CD8-positive, alpha-beta memory T cell (primary cell): ENCODE measurements around the gene SLC43A3. TPM values are rescaled to one million over a fixed set of nuclear protein-coding genes. Genes with fewer than 3 reads are reported as not detected.
A peak's percentile ranks its signal among the peaks of the same experiment; 100 is the strongest.

Experiments used
- CTCF ChIA-PET: fragments of 350-600 bp; sonication (Branson Sonifier 250); formaldehyde crosslinking; loops from one replicate; lab custom pipeline; 2021; ENCODE audit warnings: antibody characterized with exemption; lab: Charles Lee
- POLR2A ChIA-PET: fragments of 350-600 bp; sonication (Branson Sonifier 250); formaldehyde crosslinking; loops from one replicate; lab custom pipeline; 2021; ENCODE audit warnings: antibody characterized with exemption; lab: Charles Lee
- DNase-seq, 5 donors: peaks; one replicate each; pipeline versions ENCODE4 v3.0.0 to v3.0.0-alpha.2; 2020 to 2022; ENCODE audit warnings: mixed read lengths in 1 of 5
- H3K27ac ChIP-seq: one replicate; pipeline ENCODE4 v1.7.0; 2013; ENCODE audit warnings: low read depth, mild to moderate bottlenecking, low read length, moderate library complexity
- H3K27me3 ChIP-seq: 2 replicates; pipeline ENCODE4 v1.7.0; 2013; ENCODE audit warnings: low read length, mild to moderate bottlenecking; ENCODE audit not compliant: insufficient read depth, poor library complexity, severe bottlenecking
- H3K36me3 ChIP-seq: 2 replicates; pipeline ENCODE4 v1.7.0; 2013; ENCODE audit warnings: mild to moderate bottlenecking, low read length, moderate library complexity; ENCODE audit not compliant: insufficient read depth
- H3K4me1 ChIP-seq: 2 replicates; pipeline ENCODE4 v1.7.0; 2013; ENCODE audit warnings: mild to moderate bottlenecking, low read length, moderate library complexity; ENCODE audit not compliant: insufficient read depth
- H3K4me3 ChIP-seq: 2 replicates; pipeline ENCODE4 v1.7.0; 2013; ENCODE audit warnings: mild to moderate bottlenecking, low read length
- H3K9me3 ChIP-seq: 2 replicates; pipeline ENCODE4 v1.7.0; 2013; ENCODE audit warnings: mild to moderate bottlenecking, low read length
- H3K27ac Mint-ChIP-seq, 8 donors: one replicate each; pipeline ENCODE4 v1.8.0; 2020 to 2021; ENCODE audit warnings: mixed read lengths in 8 of 8, mild to moderate bottlenecking in 6 of 8, inconsistent platforms in 3 of 8, moderate library complexity in 3 of 8
- H3K27me3 Mint-ChIP-seq, 2 donors: one replicate each; pipeline ENCODE4 v1.8.0; 2020 to 2021; ENCODE audit warnings: mixed read lengths in 2 of 2, mild to moderate bottlenecking in 1 of 2, moderate library complexity in 1 of 2
- H3K36me3 Mint-ChIP-seq, 3 donors: one replicate each; pipeline ENCODE4 v1.8.0; 2020 to 2021; ENCODE audit warnings: mixed read lengths in 3 of 3, inconsistent platforms in 1 of 3, mild to moderate bottlenecking in 1 of 3
- H3K4me1 Mint-ChIP-seq, 3 donors: one replicate each; pipeline ENCODE4 v1.8.0; 2020 to 2021; ENCODE audit warnings: mixed read lengths in 3 of 3, inconsistent platforms in 1 of 3, mild to moderate bottlenecking in 1 of 3
- H3K4me3 Mint-ChIP-seq, 7 donors: one replicate each; pipeline ENCODE4 v1.8.0; 2020 to 2021; ENCODE audit warnings: mixed read lengths in 7 of 7, mild to moderate bottlenecking in 6 of 7, moderate library complexity in 4 of 7, inconsistent platforms in 2 of 7
- H3K9me3 Mint-ChIP-seq, 5 donors: one replicate each; pipeline ENCODE4 v1.8.0; 2020 to 2022; ENCODE audit warnings: mixed read lengths in 5 of 5, mild to moderate bottlenecking in 3 of 5, moderate library complexity in 2 of 5, inconsistent platforms in 1 of 5
- polyA plus RNA-seq: library from polyadenylated mRNA; unstranded; fragments of 300-500 nt; fragmentation: Illumina TruSeq; gene quantifications from one replicate; pipeline ENCODE4 v1.2.3, GENCODE V29; 2021
- total RNA-seq, 2 experiments: library from RNA; stranded (reverse); gene quantifications; one replicate each; pipeline ENCODE4 v1.2.3, GENCODE V29; 2021

SLC43A3 gene
- total and polyA plus RNA-seq, 3 experiments from 2014 or later, result 32.6 to 447 (median 434) TPM

DNA sequence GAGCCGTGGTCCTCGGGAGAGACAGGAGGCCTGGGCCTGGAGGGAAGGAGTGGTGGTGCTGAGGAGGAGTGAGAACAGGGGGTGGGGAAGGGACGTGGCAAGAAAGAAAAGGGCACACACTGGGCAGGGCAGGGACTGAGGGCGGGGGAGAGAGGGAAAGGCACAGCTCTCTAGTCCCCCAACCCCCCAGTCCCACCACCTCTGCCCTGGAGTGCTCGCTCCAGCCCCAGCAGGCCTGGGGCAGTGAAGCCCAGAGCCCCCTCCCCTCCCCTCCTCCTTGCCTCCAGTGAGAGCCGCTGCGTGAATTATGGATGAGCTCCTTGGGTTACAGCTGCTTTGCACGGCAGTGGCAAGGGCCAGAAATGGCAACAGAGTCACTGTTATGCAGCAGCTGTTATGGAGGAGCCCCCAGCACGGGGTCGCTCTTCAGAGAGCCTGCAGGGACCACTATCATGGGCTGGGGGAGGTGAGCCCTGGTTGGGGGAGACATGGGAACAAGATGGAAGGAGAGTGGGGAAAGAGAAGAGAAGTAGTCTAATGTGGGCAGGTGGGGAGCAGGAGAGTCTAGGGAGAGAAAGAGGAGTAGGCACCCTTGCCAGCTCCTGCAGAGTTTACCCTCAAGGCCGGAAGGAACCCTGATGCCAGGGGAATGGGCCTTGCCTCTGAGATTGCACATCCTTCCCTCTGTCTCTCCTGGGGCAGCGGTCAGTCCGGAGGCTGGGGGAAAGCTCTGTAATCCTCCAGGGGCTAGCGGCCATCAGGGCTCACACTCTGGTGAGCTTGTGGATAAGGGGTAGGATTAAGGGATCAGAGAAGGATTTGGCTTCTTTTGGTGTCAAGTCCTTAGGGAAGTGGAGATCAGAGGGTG is 37.0 kb upstream of the SLC43A3 start:
- no peak for DNase-seq
- H3K27ac ChIP-seq, result no peak overlapping the region
- ChIA-PET CTCF (interaction anchor here (0.8 to 8.4 kb wide), 5 partner anchors 17 to 122 kb away, joined by 3 to 151 read pairs (median 3); no protein-coding TSS in a partner anchor), POLR2A (no interaction called here)
- peaks cover 11 to 23% (median 21%) of the 10 kb centered on the region in 3 donors for H3K4me1 Mint-ChIP-seq
- no peaks in the 10 kb centered on the region for H3K9me3 ChIP-seq
- no peaks in the 10 kb centered on the region for H3K9me3 Mint-ChIP-seq
- peaks cover 9% of the 10 kb centered on the region for H3K27me3 ChIP-seq
- no peaks in the 10 kb centered on the region for H3K36me3 ChIP-seq
- H3K27ac Mint-ChIP-seq, result peak overlapping the region in 2 of 8 donors; percentile 13 to 21
- peaks cover 14 to 20% of the 10 kb centered on the region in 2 donors for H3K27me3 Mint-ChIP-seq
- no peak overlapping the region for H3K4me3 Mint-ChIP-seq
- no peak overlapping the region for H3K4me3 ChIP-seq
- H3K4me1 ChIP-seq, result peaks cover 12% of the 10 kb centered on the region
- H3K36me3 Mint-ChIP-seq, result peaks cover 0 to 1% (median 0%) of the 10 kb centered on the region in 3 donors

DNA sequence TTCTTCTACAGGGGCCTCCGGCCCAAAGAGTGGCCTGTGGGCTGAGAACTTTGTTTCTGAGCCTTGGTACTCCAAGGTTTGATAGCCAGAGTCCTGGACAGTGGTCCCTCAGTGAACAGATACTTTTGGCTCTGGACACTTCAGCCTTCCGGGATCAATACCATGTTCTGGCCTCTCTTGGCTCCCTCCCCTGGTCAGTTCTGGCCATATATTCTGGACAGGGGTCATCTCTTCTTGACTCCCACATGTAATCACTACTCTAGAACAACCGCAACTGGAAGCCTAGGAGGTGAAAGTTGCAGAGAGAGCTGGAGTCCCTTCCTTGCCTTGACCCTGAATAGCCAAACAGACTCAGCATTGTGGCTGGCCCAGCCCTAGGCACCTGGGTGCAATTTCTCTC is 35.7 kb upstream of the SLC43A3 start:
- Mint-ChIP-seq H3K36me3 (peaks cover 0 to 2% (median 0%) of the 10 kb centered on the region in 3 donors), H3K27ac (peak overlapping the region in 2 of 8 donors; percentile 37 to 52), H3K4me1 (peaks cover 20 to 35% (median 30%) of the 10 kb centered on the region in 3 donors), H3K9me3 (no peaks in the 10 kb centered on the region), H3K27me3 (peaks cover 22 to 23% of the 10 kb centered on the region in 2 donors), H3K4me3 (peak overlapping the region; percentile 4 to 78 (median 63))
- Histone ChIP-seq H3K4me3 (no peak overlapping the region), H3K27me3 (peaks cover 19% of the 10 kb centered on the region), H3K4me1 (peaks cover 25% of the 10 kb centered on the region), H3K27ac (no peak overlapping the region), H3K36me3 (no peaks in the 10 kb centered on the region), H3K9me3 (no peaks in the 10 kb centered on the region)
- ChIA-PET CTCF (interaction anchor here (1.4 to 8.4 kb wide), 4 partner anchors 9 to 65 kb away, joined by 3 to 151 read pairs (median 43); no protein-coding TSS in a partner anchor), POLR2A (no interaction called here)
- DNase-seq, result no peak

DNA sequence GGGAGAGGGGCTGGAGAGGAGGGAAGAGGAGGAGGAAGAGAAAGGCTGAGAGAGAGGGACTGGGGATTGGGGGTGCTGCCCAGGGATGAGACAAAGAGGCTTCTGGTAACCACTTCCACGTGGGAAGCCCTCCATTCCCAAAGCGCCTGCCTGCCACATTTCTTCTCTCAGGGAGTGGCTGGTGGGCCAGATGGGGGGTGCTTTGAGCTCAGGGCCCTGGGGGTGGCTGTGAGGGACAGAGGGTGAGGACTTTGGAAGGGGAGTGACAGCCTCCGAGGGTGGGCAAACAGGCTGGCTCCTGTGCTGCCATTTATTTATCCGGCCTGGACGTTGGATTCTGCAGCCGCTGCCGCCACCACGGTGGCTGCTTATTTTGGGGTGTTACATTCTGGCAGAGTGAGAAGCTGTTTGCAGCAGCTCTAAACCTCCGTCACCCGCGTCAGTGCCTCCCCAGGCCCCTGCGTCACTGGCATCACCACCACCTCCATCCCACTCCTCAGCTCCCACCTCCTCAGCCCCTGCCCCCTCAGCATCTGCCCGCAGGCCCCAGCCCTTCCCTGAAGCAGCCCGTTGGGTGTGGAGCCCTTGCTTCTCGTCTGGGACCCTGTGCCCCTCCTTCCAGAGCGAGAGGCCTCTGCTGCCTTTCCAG is 35.0 kb upstream of the SLC43A3 start:
- Mint-ChIP-seq H3K9me3 (no peaks in the 10 kb centered on the region), H3K27ac (no peak overlapping the region), H3K36me3 (peaks cover 0 to 2% (median 0%) of the 10 kb centered on the region in 3 donors), H3K27me3 (peaks cover 27 to 29% of the 10 kb centered on the region in 2 donors), H3K4me1 (peaks cover 26 to 41% (median 33%) of the 10 kb centered on the region in 3 donors), H3K4me3 (peak overlapping the region in 4 of 7 donors; percentile 46 to 66 (median 60))
- ChIA-PET POLR2A (no interaction called here), CTCF (interaction anchor here (1.4 to 8.4 kb wide), 6 partner anchors 9 to 66 kb away, joined by 3 to 151 read pairs (median 66); partner anchors contain the start of genes SLC43A1 and TIMM10)
- DNase-seq, result peak in 1 of 5 donors; percentile 46
- Histone ChIP-seq H3K27me3 (peaks cover 24% of the 10 kb centered on the region), H3K4me3 (no peak overlapping the region), H3K4me1 (peaks cover 29% of the 10 kb centered on the region), H3K36me3 (no peaks in the 10 kb centered on the region), H3K27ac (no peak overlapping the region), H3K9me3 (no peaks in the 10 kb centered on the region)

DNA sequence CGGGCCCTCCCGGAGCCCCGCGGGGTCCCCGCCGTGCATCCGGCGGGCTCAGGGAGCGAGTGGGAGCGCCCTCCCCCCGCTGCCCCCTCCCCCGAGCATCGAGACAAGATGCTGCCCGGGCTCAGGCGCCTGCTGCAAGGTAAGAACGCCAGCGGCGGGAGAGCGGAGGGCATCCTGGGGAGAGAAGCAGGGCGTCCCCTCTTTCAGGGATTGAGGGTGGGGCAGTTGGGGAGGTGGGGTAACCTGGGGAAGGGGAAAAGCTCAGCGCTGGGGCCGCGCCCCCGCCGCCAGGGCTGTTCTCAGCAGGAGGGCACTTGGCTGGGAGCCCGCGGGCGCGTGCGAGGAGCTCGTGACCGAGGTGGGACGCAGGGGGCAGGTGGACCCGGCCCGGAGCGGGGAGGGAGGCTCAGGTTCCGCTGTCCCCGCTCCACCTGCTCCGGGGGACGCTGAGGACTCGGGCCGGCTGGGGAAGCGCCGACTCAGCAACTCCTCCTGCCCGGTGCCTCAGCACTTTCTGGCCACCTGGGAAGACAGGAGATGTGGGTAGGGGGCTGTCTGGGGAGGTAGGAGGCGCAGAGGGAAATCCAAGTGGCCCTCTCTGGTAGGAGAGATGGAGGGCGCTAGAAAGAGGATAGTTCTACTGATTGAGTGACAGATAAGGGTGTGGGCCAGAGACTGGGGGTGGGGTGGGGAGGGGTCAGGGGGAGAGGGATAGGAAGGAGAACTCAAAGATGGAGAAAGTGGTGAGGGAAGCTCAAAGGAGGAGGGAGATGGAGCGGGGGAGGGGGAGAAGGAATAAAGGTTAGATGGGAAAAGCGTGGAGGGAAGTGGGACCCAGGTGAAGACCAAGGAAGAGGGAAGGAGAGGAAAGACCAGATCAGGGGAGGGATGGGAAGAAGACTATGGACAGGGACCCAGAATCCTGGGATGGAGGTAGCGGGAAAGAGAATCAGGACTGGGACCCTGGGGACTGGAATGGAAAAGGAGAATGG is 34.1 kb upstream of the SLC43A3 start:
- Histone ChIP-seq H3K36me3 (no peaks in the 10 kb centered on the region), H3K4me1 (peaks cover 29% of the 10 kb centered on the region), H3K9me3 (no peaks in the 10 kb centered on the region), H3K27me3 (peaks cover 27% of the 10 kb centered on the region), H3K4me3 (no peak overlapping the region), H3K27ac (no peak overlapping the region)
- H3K4me3 Mint-ChIP-seq, result peak overlapping the region in 6 of 7 donors; percentile 23 to 63 (median 44)
- POLR2A ChIA-PET, result interaction anchor here (1.4 kb wide), 1 partner anchor 12 kb away, joined by 4 read pairs; no protein-coding TSS in a partner anchor
- no peak overlapping the region for H3K27ac Mint-ChIP-seq
- peaks cover 29 to 31% of the 10 kb centered on the region in 2 donors for H3K27me3 Mint-ChIP-seq
- no peaks in the 10 kb centered on the region for H3K9me3 Mint-ChIP-seq
- CTCF ChIA-PET, result interaction anchor here (1.1 to 8.4 kb wide), 7 partner anchors 10 to 180 kb away, joined by 3 to 151 read pairs (median 54); partner anchors contain the start of genes SLC43A1 and TIMM10
- peak in 2 of 5 donors; percentile 16 to 52 for DNase-seq
- H3K36me3 Mint-ChIP-seq, result peaks cover 0 to 2% (median 0%) of the 10 kb centered on the region in 3 donors
- H3K4me1 Mint-ChIP-seq, result peaks cover 28 to 43% (median 34%) of the 10 kb centered on the region in 3 donors

DNA sequence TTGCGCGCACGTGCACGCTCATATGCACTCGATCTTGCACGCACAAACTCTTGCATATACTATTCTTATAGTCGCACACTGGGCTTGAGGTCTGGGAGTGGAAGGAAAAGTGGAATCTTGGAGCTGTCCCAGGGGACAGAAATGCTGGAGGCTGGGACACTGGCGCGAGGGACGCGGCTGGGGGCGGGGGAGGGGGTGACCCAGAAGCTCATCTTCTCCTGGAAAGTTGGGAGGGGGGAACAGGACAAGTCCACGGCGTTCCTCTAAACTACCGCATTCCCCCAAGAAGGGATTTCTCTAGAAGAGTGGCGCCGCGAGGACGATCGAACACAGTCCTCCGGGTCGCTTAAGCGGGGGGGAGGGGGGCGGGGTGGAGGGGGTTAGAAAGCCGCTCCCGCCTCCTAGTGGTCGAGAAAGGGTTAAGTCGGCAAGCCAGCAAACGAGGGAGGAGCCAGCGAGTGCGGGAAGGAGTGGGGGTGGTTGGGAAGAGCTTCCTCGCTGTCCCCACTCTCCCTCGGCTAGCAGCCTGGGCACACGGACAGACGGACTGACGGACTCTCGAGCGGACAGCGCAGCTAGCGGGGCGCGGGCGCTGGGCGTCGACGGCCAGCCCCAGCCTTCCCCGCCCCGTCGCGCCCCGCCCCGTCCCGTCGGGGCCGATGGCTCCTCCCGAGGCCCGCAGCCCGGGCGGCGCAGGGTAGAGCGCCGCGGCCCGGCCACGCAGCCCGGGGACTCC is 33.3 kb upstream of the SLC43A3 start, which contains the start of gene RTN4RL2:
TSS of gene RTN4RL2 (plus strand) at position 507 of the 736 bp plus-strand sequence. CDS start 338 bp downstream, outside the sequence.
- ChIA-PET CTCF (interaction anchor here (0.6 to 8.4 kb wide), 9 partner anchors 11 to 181 kb away, joined by 3 to 151 read pairs (median 4); partner anchors contain the start of genes SLC43A1 and TIMM10), POLR2A (interaction anchor here (0.6 to 1.4 kb wide), 3 partner anchors 13 to 135 kb away, joined by 3 to 4 read pairs (median 3); no protein-coding TSS in a partner anchor)
- Mint-ChIP-seq H3K4me3 (peak within 1 kb of the TSS; percentile 69 to 90 (median 84)), H3K4me1 (peaks cover 28 to 43% (median 34%) of the 10 kb centered on the region in 3 donors), H3K27me3 (peaks cover 29 to 34% of the 10 kb centered on the region in 2 donors), H3K9me3 (no peaks in the 10 kb centered on the region), H3K27ac (peak within 1 kb of the TSS in 6 of 8 donors; percentile 5 to 66 (median 47)), H3K36me3 (peaks cover 0 to 2% (median 0%) of the 10 kb centered on the region in 3 donors)
- H3K4me1 ChIP-seq, result peaks cover 29% of the 10 kb centered on the region
- peaks cover 27% of the 10 kb centered on the region for H3K27me3 ChIP-seq
- no peaks in the 10 kb centered on the region for H3K9me3 ChIP-seq
- DNase-seq, result peak in 3 of 5 donors; percentile 12 to 18 (median 16)
- no peaks in the 10 kb centered on the region for H3K36me3 ChIP-seq
- H3K4me3 ChIP-seq, result peak within 1 kb of the TSS; percentile 71
- H3K27ac ChIP-seq, result no peak within 1 kb of the TSS

DNA sequence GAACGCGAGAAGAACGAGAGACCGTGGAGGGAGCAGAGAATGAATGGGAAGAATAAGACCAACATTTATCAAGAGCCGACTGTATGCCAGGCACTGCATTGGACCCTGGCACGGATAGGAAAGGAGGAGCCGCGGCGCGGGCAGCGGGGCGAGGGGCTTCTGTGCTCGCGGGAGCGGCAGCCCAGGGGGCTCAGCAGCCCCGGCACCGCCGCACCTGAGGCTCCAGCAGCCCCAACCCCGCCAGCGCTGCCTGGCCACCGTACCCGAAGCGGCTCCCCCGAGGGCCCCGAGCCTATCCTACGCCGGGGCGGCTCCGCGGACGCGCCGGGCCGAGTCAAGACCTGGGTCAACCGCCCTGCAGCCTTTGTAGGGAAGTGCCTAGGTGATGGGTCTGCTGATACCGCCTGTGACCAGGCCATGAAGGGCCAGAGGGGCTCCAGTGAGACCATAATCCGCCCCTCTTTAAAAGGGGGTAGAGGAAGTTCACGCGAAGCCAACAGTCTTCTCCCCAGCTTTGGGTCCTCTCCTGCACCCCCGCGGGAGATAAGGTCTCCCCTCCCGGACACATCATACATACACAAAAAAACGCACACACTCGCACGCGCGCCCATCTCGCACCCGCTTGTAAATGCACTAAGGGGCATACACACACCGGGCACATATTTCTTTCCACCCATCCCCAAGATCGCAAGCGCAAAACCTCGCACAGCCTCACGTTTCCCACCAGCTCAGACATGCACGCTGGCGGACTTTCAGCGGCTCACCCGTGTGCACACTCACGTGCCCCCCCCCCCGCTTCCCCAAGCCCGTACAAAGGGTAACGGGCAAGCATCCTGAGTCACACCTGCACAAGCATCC is 32.5 kb upstream of the SLC43A3 start:
- Histone ChIP-seq H3K4me3 (peak overlapping the region; percentile 71), H3K27me3 (peaks cover 27% of the 10 kb centered on the region), H3K36me3 (no peaks in the 10 kb centered on the region), H3K4me1 (peaks cover 29% of the 10 kb centered on the region), H3K9me3 (no peaks in the 10 kb centered on the region), H3K27ac (no peak overlapping the region)
- peaks cover 28 to 43% (median 34%) of the 10 kb centered on the region in 3 donors for H3K4me1 Mint-ChIP-seq
- DNase-seq, result peak in 2 of 5 donors; percentile 26 to 51
- H3K4me3 Mint-ChIP-seq, result peak overlapping the region; percentile 84 to 94 (median 90)
- H3K27ac Mint-ChIP-seq, result peak overlapping the region in 7 of 8 donors; percentile 18 to 87 (median 81)
- POLR2A ChIA-PET, result interaction anchor here (0.6 to 1.5 kb wide), 4 partner anchors 14 to 68 kb away, joined by 3 to 9 read pairs (median 4); no protein-coding TSS in a partner anchor
- peaks cover 29 to 35% of the 10 kb centered on the region in 2 donors for H3K27me3 Mint-ChIP-seq
- CTCF ChIA-PET, result interaction anchor here (0.6 to 8.4 kb wide), 20 partner anchors 12 to 341 kb away, joined by 3 to 151 read pairs (median 6); partner anchors contain the start of genes SLC43A1, SLC43A3 and TIMM10
- no peaks in the 10 kb centered on the region for H3K9me3 Mint-ChIP-seq
- H3K36me3 Mint-ChIP-seq, result peaks cover 0 to 2% (median 0%) of the 10 kb centered on the region in 3 donors
